Vagina (tissue), 2 donors: ENCODE measurements around the gene CFB.

Experiments
- CTCF ChIP-seq, 3 experiments: fragments of 450-650 bp in 2 of 3; fragments of 200-600 bp in 1 of 3; sonication (generic) in 1 of 3; IDR thresholded peaks; one replicate each; pipeline ENCODE4 v1.5.1; 2017 to 2019; ENCODE audit warnings: antibody characterized with exemption in 3 of 3, mild to moderate bottlenecking in 2 of 3, moderate library complexity in 2 of 3
- POLR2A ChIP-seq, 2 donors: fragments of 450-650 bp; IDR thresholded peaks; one replicate each; pipeline ENCODE4 v1.6.1; 2017; ENCODE audit warnings: antibody characterized with exemption in 2 of 2, mild to moderate bottlenecking in 2 of 2, moderate library complexity in 2 of 2
- POLR2AphosphoS5 ChIP-seq, 2 donors: sonication (generic); formaldehyde crosslinking; IDR thresholded peaks; one replicate each; pipeline ENCODE4 v1.9.0; 2017; ENCODE audit warnings: antibody characterized with exemption in 2 of 2, mild to moderate bottlenecking in 2 of 2, low read depth in 1 of 2; ENCODE audit not compliant: insufficient read depth in 1 of 2

DNA sequence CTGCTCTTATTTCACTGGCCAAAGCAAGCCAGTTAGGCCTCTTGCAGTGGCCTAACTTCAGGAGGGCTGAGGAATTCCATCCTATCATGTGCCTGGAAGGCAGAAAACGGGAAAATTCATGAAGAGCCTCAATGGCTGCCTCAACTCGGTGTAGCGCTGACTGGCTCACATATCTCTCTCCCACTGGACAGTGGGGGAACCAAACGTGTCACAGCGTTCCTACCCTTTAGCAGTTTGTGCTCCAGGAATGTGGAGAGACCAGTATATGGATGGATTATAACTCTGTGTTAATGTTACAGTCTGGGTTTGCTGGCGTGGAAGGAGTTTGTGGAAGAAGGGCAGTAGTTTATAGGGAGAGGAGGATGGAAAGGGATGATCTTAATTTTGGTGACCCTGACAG lies 30.1 kb upstream of the CFB start:
- TF ChIP-seq CTCF (IDR thresholded peaks at IDR 0.05) (no peak), POLR2A (IDR thresholded peaks at IDR 0.05) (no peak), POLR2AphosphoS5 (IDR thresholded peaks at IDR 0.05; ENCODE audit: insufficient read depth in 1 of 2, low read depth in 1 of 2) (no peak)
